Stomach (tissue), 4 donors: ENCODE data around the gene ZNF528.

Experiments
- EP300 ChIP-seq: sonication (generic); formaldehyde crosslinking; IDR thresholded peaks from one replicate; pipeline ENCODE4 v1.6.1; 2017; ENCODE audit warnings: antibody characterized with exemption
- POLR2A ChIP-seq, 4 donors: fragments of 450-650 bp; IDR thresholded peaks; one replicate each; pipeline ENCODE4 v1.6.1; 2016; ENCODE audit warnings: antibody characterized with exemption in 4 of 4, control low read depth in 2 of 4, mild to moderate bottlenecking in 1 of 4, moderate library complexity in 1 of 4
- TF ChIP-seq, protein P1 (sequence below), 7 experiments: fragments of 450-650 bp in 4 of 7; fragments of 200-600 bp in 3 of 7; sonication (generic) in 3 of 7; IDR thresholded peaks; one replicate each; pipeline ENCODE4 v1.5.1; 2016 to 2019; ENCODE audit warnings: antibody characterized with exemption in 7 of 7, control low read depth in 2 of 7, mild to moderate bottlenecking in 1 of 7

DNA sequence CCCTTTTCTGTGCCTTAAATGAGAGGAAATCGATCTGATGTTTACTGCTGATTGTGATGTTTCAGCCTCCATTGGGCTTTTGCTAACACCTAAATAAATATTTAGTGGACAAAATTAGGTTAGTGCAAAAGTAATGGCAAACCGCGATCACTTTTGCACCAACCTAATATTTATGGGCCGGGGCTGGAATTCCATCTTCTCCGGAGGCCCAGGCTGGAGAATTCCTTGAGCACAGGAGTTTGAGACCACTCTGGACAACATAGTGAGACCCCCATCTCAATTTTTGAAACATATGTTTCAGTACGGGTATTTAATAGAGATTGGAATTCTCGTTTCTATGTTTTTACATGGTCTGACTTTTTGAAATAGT, 27.3 kb upstream of the ZNF528 start:
- TF ChIP-seq, protein P1, sequence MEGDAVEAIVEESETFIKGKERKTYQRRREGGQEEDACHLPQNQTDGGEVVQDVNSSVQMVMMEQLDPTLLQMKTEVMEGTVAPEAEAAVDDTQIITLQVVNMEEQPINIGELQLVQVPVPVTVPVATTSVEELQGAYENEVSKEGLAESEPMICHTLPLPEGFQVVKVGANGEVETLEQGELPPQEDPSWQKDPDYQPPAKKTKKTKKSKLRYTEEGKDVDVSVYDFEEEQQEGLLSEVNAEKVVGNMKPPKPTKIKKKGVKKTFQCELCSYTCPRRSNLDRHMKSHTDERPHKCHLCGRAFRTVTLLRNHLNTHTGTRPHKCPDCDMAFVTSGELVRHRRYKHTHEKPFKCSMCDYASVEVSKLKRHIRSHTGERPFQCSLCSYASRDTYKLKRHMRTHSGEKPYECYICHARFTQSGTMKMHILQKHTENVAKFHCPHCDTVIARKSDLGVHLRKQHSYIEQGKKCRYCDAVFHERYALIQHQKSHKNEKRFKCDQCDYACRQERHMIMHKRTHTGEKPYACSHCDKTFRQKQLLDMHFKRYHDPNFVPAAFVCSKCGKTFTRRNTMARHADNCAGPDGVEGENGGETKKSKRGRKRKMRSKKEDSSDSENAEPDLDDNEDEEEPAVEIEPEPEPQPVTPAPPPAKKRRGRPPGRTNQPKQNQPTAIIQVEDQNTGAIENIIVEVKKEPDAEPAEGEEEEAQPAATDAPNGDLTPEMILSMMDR (IDR thresholded peaks at IDR 0.05), result no peak
- TF ChIP-seq POLR2A (IDR thresholded peaks at IDR 0.05), result no peak
- TF ChIP-seq EP300, result no peak
